Skeletal muscle satellite cell (primary cell): Measurements from ENCODE around the gene ANKRD36B.
"Not testable (repeated sequence)": the region's sequence is repeated elsewhere in the genome, so short reads cannot be mapped to it uniquely, and the experiment has no call there.

Experiments
- H3K27me3 ChIP-seq: 2 replicates; pipeline ENCODE4 v1.7.0; 2013; ENCODE audit warnings: low read length; ENCODE audit not compliant: control insufficient read depth, insufficient read depth
- H3K36me3 ChIP-seq: 2 replicates; pipeline ENCODE4 v1.7.0; 2013; ENCODE audit warnings: mild to moderate bottlenecking, control low read depth, low read length; ENCODE audit not compliant: insufficient read depth
- H3K4me1 ChIP-seq: 2 replicates; pipeline ENCODE4 v1.7.0; 2013; ENCODE audit warnings: low read length; ENCODE audit not compliant: control insufficient read depth, insufficient read depth
- H3K4me2 ChIP-seq: 2 replicates; pipeline ENCODE4 v1.7.0; 2013; ENCODE audit warnings: mild to moderate bottlenecking, low read length
- H3K4me3 ChIP-seq: 2 replicates; pipeline ENCODE4 v1.7.0; 2013; ENCODE audit warnings: low read length
- H3K9ac ChIP-seq: 2 replicates; pipeline ENCODE4 v1.7.0; 2013; ENCODE audit warnings: mild to moderate bottlenecking, low read depth, low read length, moderate library complexity
- H3K9me3 ChIP-seq: replicated peaks from 2 replicates; pipeline ENCODE4 v1.7.0; 2013; ENCODE audit warnings: mild to moderate bottlenecking, control low read depth, low read length

The ANKRD36B gene

GRCh38 chr2:97544911-97545310 lies 44.8 kb downstream of the ANKRD36B start:
- not testable (repeated sequence) for H3K4me2 ChIP-seq, H3K9ac ChIP-seq, H3K9me3 ChIP-seq, H3K4me3 ChIP-seq, H3K36me3 ChIP-seq, H3K27me3 ChIP-seq, H3K4me1 ChIP-seq

GRCh38 chr2:97525904-97526303 lies 63.8 kb downstream of the ANKRD36B start:
- H3K36me3 ChIP-seq, H3K9me3 ChIP-seq, H3K4me1 ChIP-seq, H3K9ac ChIP-seq, H3K4me2 ChIP-seq, H3K4me3 ChIP-seq, H3K27me3 ChIP-seq: not testable (repeated sequence)

GRCh38 chr2:97523816-97524215 lies 65.9 kb downstream of the ANKRD36B start:
- not testable (repeated sequence) for H3K9ac ChIP-seq, H3K9me3 ChIP-seq, H3K4me2 ChIP-seq, H3K4me1 ChIP-seq, H3K27me3 ChIP-seq, H3K4me3 ChIP-seq, H3K36me3 ChIP-seq

GRCh38 chr2:97522916-97523555 lies 66.6 kb downstream of the ANKRD36B start:
- H3K9me3 ChIP-seq, H3K4me2 ChIP-seq, H3K4me3 ChIP-seq, H3K9ac ChIP-seq, H3K4me1 ChIP-seq, H3K27me3 ChIP-seq, H3K36me3 ChIP-seq: not testable (repeated sequence)

GRCh38 chr2:97495651-97496050 lies 94.0 kb downstream of the ANKRD36B start:
- not testable (repeated sequence) for H3K9ac ChIP-seq, H3K4me1 ChIP-seq, H3K27me3 ChIP-seq, H3K4me3 ChIP-seq, H3K9me3 ChIP-seq, H3K36me3 ChIP-seq, H3K4me2 ChIP-seq

GRCh38 chr2:97490141-97490540 lies 99.5 kb downstream of the ANKRD36B start:
- not testable (repeated sequence) for H3K4me3 ChIP-seq, H3K4me1 ChIP-seq, H3K9me3 ChIP-seq, H3K4me2 ChIP-seq, H3K36me3 ChIP-seq, H3K27me3 ChIP-seq, H3K9ac ChIP-seq
